ENCODE data around the gene TMEM204.

TMEM204 gene

DNA sequence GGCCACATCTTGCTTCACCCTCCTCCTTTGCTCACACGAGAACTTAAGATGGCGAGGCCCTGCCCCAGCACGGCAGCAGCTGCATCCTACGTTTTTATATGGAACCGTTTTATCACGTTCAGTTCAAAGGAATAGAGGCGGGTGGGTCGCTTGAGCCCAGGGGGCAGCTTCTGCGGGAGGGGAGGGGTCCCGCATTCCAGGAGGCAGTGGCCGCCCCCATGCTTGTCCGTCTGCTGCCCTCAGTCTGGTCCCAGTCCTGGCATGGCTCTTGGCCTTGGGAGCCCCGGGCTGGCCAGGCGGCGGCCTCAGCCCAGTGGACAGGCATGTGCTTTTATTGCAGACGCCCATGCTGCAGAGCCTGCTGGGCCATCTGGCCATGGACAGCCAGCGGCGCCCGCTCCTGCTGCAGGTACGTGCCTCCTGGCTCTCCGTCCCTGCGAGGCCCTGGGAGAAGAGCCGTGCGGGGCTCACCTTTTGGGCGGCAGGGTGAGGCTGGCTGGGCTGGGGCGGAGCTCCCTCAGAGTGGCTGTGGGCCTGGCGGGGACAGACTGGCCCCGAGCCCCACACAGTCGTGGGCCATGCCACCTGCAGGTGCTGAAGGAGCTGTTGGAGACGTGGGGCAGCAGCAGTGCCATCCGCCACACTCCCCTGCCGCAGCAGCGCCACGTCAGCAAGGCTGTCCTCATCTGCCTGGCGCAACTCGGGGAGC, 33.6 kb upstream of the TMEM204 start:
- DNase-seq: no peak

DNA sequence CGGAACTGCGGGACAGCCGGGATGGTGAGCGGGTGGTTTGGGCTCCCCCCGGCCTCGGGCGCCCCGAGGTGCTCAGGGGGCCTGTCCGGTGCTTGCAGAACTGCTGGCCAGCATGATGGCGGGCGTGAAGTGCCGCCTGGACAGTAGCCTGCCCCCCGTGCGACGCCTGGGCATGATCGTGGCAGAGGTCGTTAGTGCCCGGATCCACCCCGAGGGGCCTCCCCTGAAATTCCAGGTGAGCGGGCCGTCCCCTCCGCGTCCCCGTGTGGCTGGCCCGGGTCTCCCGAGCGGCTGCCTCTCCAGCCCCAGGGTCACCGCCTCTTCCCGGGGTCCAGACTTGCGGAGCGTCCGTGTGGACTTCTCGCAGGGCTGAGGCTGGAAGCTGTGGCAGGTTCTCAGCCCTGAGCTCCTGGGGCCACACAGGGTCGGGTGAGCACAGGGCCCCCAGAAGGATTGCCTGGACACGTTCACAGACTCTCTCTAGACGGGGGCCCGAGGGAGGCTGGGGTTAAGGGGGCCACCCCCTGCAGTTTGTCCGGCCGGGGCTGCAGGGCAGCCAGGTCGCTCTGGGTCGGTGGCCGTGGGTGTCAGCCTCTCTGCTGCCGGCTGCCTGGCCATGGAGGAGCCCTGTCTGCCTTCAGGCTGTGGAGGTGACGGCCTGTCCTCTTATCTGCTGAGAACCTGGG, 32.9 kb upstream of the TMEM204 start:
- no peak for DNase-seq

GRCh38 chr16:1501630-1502029, 31.8 kb upstream of the TMEM204 start:
- DNase-seq: no peak

DNA sequence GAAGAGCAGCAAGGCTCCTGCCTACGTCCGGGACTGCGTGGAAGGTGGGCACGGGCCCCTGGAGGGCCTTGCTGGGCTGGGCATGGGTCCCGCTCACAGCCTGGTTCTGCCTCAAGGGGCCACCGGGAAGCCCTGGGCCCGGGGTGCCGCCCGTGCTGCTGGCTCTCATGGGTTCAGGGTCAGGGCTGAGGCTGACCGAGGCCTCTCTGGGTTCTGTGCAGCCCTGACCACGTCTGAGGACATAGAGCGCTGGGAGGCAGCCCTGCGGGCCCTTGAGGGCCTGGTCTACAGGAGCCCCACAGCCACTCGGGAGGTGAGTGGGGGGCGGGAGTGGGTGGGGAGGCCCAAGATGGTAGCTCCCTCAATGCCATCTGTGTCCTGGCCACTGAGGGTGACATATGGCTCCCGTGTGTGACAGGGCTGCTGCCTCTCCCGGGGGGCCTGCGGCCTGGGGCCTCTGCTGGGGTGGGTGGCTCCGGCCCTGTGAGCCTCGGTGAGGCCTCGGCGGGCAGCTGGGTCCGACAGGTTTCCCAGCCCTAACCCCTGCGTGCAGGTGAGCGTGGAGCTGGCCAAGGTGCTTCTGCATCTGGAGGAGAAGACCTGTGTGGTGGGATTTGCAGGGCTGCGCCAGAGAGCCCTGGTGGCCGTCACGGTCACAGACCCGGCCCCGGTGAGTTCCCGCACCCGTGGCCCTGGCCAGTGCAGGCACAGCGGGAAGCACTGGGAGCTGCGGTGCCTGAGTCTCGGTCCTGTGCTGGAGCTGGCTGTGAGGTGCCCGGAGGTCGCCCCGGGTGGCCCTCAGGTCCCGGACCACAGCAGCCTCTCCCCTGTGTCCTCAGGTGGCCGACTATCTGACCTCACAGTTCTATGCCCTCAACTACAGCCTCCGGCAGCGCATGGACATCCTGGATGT, 31.1 kb upstream of the TMEM204 start:
- DNase-seq: no peak

DNA sequence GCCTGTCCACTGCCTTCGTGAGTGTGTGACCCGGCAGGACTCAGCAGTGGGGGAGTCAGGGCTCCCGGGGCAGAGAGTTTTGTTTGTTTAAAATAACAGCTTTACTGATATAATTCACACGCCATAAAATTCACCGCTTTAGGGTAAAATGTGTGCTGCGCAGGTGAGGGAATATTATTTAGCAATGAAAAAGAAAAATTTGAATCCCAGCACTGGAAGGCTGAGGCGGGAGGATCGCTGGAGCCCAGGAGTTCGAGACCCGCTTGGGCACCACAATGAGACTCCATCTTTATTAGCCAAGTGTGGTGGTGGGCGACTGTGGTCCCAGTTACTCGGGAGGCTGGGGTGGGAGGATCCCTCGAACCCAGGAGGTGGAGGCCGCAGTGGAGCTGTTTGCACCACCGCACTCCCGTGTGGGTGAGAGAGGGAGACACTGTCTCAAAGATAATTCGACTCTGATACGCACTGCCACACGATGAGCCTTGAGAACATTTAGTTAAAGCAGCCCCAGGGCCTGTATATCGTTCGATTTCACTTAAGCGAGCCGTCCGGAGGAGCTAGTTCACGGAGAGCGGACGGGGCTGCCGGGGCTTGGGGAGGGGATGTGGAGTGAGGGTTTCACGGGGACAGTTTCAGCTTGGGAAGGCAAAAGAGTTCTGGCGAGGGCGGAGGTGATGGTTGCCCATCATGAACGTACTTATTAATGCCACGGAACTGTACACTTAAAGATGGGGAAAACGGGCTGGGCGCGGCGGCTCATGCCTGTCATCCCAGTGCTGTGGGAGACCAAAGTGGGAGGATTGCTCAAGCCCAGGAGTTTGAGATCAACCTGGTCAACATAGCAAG, 30.1 kb upstream of the TMEM204 start:
- DNase-seq: no peak

- no peak for DNase-seq
Measured at GRCh38 chr16:1505073-1505844, 28.2 kb upstream of the TMEM204 start.

DNA sequence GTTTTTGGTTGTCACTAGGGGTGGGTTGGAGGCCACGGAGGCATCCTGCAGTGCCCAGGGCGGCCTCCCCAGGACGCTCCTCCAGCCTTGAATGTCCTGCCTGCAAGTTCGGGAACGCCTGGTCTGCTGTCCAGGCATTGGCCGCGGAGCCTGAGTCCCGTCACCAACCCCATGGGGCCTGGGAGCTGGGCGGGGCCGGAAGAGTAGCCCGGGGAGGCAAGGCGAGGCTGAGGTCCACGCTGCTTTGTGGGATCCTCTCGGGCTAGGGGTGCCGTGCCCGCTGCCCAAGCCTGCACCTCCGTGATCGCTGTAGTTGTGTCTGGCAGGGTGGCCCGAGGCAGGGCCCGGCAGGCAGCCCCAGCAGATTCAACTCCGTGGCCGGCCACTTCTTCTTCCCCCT, 27.6 kb upstream of the TMEM204 start:
- no peak for DNase-seq

DNA sequence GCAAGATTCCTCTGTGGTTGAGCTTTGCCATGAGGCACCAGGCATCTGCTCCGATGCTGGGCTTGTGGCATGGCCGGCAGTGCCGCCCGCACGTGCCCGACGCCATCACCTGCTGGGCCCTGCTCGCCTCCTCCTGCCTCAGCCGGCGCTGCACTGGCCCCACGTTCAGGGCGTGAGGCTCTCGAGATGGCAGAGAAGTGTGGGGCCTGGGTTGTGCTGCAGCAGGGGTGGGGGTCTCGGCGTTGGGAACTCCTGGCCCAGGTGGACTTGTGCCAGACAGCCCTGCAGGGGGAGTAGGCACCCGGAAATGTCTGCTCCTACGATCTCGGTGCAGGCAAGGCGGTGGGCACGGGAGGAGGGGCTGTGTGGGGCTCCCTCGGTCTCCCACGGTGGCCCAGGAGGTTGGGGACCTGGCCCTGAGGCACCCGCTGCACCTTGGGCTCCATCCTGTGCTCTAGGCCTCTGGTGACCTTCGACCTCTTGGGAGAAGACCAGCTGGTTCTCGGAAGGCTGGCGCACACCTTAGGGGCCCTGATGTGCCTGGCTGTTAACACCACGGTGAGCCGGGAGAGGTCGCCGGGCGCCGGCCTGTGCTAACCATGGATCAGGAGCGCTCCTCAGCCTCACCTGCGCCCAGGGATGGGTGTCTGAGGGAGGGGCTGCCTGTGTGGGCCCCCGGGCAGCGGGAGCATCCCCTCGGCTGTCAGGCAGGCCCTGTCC, 26.8 kb upstream of the TMEM204 start:
- no peak for DNase-seq

DNA sequence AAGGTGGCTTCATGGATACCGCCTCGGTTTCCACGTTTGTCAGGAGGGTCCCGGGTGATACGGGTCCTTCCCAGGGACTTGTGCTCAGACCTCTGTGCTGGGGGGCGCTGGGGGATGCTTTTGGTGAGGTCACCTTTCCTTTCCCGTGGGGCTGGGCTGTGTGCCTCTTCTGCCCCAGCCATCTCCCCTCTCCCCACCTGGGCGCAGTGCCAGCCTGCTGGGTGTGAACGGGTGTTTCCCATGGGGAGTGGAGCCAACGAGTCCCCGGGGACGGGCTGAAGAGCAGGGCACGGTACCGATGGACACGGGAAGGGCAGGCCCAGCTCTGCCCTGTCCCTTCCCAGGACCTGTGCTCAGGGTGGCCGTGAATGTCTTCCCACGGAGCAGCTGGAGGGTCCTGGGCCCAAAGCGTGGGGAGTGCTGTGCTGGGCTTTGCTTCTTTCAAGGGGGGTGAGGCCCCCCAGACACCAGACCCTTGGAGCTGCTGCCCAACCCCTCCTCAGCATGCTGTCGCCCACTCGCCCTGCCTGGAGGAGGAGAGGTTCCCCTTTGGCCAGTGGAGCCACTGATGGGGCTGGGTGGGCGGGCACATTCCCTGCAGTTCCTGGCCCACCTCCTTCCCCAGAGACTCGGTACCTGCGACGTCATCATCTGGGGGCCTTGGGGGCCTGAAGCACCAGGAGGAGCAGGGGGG, 24.8 kb upstream of the TMEM204 start:
- no peak for DNase-seq

- DNase-seq: no peak
Measured at GRCh38 chr16:1509307-1510221, 23.9 kb upstream of the TMEM204 start.

DNA sequence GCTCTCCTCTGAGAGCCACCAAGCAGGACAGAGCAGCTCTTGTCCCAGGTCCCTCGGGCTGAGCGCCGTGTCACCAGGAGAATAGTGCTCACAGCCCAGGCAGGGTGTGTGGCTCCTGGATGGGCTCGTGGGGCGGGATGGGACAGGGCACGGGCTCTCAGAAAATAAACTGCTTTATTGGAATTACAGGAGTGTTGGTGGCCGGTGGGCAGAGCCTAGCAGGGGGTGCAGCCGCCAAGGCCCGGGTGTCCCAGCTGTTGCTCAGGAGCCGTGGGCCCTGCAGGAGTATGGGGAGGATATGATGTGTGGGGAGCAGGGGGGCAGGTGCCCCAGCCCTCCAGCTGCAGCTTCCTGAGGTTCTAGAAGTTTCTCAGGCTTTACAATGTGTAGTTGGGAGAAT, 23.2 kb upstream of the TMEM204 start:
- DNase-seq: no peak

DNA sequence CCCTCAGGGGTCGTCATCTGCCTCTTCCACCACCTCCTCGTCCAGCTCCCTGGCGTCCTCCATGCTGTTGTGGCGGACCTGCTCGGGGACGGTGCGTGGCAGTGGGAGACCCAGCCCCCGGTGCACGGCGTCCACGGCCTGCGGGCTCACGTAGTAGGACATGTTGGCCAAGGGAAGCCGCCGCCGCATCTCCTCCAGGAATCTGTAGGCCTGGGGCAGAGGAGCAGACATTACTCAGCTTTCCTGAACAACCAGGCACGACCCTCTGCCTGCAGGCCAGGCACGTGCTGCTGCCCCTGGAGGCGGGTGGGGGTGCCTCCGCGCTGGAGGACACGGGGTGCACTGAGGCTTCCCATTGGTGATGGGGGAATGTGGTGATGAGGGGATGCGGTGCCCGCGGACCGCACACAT, 22.5 kb upstream of the TMEM204 start:
- DNase-seq: no peak

DNA sequence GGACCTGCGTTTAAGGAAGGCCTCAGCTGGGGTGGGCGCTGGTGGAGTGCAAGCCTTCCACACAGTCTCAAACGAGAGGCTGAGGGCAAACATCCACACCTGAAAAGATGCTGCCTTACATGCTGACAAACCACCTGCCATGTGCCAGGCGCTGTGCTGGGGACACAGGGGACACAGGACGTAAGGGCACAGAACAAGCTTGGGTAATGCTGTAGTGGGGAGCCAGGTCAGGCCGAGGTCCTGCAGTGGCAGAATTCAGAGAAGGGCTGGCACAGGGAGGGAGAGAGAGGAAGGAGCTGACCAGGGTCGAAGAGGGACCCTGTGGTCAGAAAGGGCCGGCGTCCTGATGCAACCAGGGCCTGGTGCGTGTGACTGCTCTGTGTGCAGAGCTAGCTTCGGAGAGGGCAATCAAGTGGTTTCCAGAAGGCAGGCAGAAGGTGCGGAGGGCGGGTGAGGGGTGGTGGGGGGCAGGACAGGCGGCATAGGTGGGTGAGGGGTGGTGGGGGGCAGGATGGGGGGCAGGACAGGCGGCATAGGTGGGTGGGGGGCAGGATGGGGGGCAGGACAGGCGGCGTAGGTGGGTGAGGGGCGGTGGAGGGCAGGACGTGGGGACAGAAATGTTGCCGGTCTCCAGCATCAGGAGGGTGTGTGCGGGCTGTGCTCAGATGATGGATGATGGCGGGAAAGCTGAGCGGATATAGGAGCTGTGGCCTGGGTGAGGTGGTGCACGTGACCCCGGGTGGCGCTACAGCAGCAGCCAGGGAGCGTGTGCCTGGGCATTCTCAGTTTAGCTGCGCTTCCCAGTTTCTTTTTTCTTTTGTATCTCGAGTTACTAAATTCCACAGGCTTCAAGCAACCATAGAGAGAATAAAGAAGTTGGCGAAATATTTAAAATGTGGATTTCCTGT, 21.6 kb upstream of the TMEM204 start:
- DNase-seq: no peak

DNA sequence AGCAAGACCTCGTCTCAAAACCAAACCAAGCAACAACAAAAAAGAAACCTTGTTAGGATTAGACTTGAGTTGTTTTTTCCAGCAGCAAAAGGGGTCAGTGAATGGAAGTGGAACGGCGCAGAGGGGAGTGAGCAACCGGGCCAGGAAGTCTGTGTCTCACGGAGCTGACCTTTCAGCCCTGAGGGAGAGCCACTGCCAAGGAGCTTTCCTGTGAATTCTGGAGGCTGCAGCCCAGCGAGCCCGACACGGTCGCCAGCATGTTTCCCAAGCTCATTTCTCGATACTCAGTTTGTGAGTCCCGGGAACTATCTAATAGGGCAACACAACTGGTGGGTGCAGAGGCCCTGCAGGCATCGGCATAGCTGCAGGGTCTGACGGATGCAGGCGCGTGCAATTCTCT, 20.7 kb upstream of the TMEM204 start:
- no peak for DNase-seq

GRCh38 chr16:1514507-1514906, 19.0 kb upstream of the TMEM204 start:
- no peak for DNase-seq

GRCh38 chr16:1518626-1519135, 14.8 kb upstream of the TMEM204 start:
- no peak for DNase-seq

GRCh38 chr16:1519831-1520230, 13.6 kb upstream of the TMEM204 start:
- no peak for DNase-seq

DNA sequence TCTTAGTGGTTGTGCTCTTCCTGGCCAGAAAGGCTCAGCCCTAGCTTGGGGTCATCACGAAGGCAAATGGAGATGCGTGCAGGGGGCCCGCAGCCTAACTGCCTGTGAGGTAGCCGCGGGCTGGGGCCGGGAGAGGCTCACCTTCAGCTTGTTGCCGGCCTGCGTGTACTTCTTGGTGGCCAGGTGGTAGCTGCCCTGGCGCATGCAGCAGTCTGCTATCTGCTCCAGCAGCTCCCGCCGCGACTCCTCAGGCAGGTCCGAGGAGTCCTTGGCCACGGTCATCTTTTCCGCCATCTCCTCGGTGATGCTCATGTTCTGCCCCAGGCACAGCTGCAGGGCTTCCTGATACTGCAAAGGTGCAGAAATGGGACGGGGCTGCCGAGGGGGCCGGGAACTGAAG, 13.0 kb upstream of the TMEM204 start:
- no peak for DNase-seq
